Upper lobe of left lung (tissue), 6 donors: ENCODE data around the gene LAMA3. TPM values are rescaled to one million over a fixed set of nuclear protein-coding genes. Genes with fewer than 3 reads are reported as not detected.

Experiments used
- ATAC-seq, 2 donors: fragments of 200-7000 bp; cut with Tn5 transposase; one replicate each; pipeline ENCODE4 v1.9.1; 2022; ENCODE audit warnings: mild to moderate bottlenecking in 2 of 2, moderate library complexity in 2 of 2; ENCODE audit not compliant: low FRiP score in 2 of 2
- DNase-seq, 2 donors: peaks; one replicate each; pipeline ENCODE4 v3.0.0-alpha.2; 2019 to 2020
- H3K27ac ChIP-seq, 4 donors: fragments of 200-600 bp; sonication (generic); one replicate each; pipeline ENCODE4 v1.5.1; 2016 to 2019
- H3K27me3 ChIP-seq, 4 donors: fragments of 200-600 bp; sonication (generic); one replicate each; pipeline ENCODE4 v1.5.1; 2017 to 2019
- H3K36me3 ChIP-seq, 4 donors: fragments of 200-600 bp; sonication (generic); one replicate each; pipeline ENCODE4 v1.5.1; 2016 to 2019
- H3K4me1 ChIP-seq, 4 donors: fragments of 200-600 bp; sonication (generic); one replicate each; pipeline ENCODE4 v1.5.1; 2018 to 2019
- H3K4me3 ChIP-seq, 4 donors: fragments of 200-600 bp; sonication (generic); one replicate each; pipeline ENCODE4 v1.5.1; 2017 to 2019; ENCODE audit warnings: mild to moderate bottlenecking in 2 of 4, moderate library complexity in 1 of 4
- H3K9me3 ChIP-seq, 4 donors: fragments of 200-600 bp; sonication (generic); one replicate each; pipeline ENCODE4 v1.5.1; 2018 to 2019
- EP300 ChIP-seq, 4 donors: sonication (generic); formaldehyde crosslinking; IDR thresholded peaks; one replicate each; pipeline ENCODE4 v1.5.1; 2017; ENCODE audit warnings: antibody characterized with exemption in 4 of 4, control low read depth in 2 of 4
- POLR2A ChIP-seq, 4 donors: fragments of 450-650 bp; IDR thresholded peaks; one replicate each; pipeline ENCODE4 v1.5.1; 2016 to 2017; ENCODE audit warnings: antibody characterized with exemption in 4 of 4, mild to moderate bottlenecking in 2 of 4
- POLR2AphosphoS5 ChIP-seq, 2 donors: sonication (generic); formaldehyde crosslinking; IDR thresholded peaks; one replicate each; pipeline ENCODE4 v1.5.1; 2017; ENCODE audit warnings: antibody characterized with exemption in 2 of 2
- WGBS, 2 donors: methylation state at CpG; one replicate each; pipeline ENCODE4 v1.1.5; 2017 to 2018; 5-methylcytosine and 5-hydroxymethylcytosine counted together
- total RNA-seq, 6 donors: library from RNA; depleted of rRNA in 4 of 6; stranded (reverse); fragments of >200 nt in 4 of 6; gene quantifications; one replicate each; pipeline versions ENCODE4 v1.1.0 to v1.2.1, GENCODE V29; 2016 to 2021
- TF ChIP-seq, protein P1 (sequence below), 6 experiments: fragments of 450-650 bp in 4 of 6; fragments of 200-600 bp in 2 of 6; sonication (generic) in 2 of 6; IDR thresholded peaks; one replicate each; pipeline ENCODE4 v1.5.1; 2016 to 2019; ENCODE audit warnings: antibody characterized with exemption in 6 of 6
- donor health status: DM: no; HTN: no; CAD: no; lungs with moderate emphysema.
- donor health status: DM: no; HTN: yes; CAD: no; lungs with severe emphysema.

The LAMA3 gene
- total RNA-seq, 6 donors from 2014 or later = 88.2 to 202 (median 141) TPM

DNA sequence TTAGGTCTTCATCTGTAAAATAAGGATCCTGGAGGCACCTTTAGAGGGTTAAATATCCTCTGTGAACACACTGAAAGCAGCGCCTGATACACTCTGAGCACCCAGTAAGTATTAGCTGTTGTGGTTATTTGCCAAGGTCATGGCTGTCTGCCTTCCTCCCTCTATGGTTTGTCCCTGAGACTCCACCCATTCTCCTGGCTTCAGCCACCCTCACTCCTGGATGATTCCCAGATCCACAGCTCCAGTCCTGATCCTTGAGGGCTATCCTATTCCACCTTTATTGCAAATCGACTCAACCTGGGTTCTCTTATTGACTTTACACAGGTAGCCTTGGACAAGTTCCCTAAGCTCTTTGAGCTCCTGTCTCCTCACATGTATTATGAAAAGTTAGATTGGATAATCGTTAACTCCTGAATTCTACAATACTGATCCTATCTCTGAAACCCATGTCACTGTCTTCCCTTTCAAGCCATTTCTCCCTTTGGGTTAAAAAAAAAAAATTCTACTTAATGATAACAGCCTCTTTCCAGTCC lies 162.3 kb downstream of the LAMA3 start:
- no peaks in the 10 kb centered on the region for H3K9me3 ChIP-seq
- H3K4me1 ChIP-seq = no peaks in the 10 kb centered on the region
- DNase-seq (no peak), ATAC-seq (no peak)
- no peaks in the 10 kb centered on the region for H3K36me3 ChIP-seq
- TF ChIP-seq EP300 (IDR thresholded peaks at IDR 0.05) (no peak), POLR2A (IDR thresholded peaks at IDR 0.05) (no peak), POLR2AphosphoS5 (IDR thresholded peaks at IDR 0.05) (no peak)
- TF ChIP-seq, protein P1, sequence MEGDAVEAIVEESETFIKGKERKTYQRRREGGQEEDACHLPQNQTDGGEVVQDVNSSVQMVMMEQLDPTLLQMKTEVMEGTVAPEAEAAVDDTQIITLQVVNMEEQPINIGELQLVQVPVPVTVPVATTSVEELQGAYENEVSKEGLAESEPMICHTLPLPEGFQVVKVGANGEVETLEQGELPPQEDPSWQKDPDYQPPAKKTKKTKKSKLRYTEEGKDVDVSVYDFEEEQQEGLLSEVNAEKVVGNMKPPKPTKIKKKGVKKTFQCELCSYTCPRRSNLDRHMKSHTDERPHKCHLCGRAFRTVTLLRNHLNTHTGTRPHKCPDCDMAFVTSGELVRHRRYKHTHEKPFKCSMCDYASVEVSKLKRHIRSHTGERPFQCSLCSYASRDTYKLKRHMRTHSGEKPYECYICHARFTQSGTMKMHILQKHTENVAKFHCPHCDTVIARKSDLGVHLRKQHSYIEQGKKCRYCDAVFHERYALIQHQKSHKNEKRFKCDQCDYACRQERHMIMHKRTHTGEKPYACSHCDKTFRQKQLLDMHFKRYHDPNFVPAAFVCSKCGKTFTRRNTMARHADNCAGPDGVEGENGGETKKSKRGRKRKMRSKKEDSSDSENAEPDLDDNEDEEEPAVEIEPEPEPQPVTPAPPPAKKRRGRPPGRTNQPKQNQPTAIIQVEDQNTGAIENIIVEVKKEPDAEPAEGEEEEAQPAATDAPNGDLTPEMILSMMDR (IDR thresholded peaks at IDR 0.05) = no peak
- H3K4me3 ChIP-seq = no peak overlapping the region
- no peak overlapping the region for H3K27ac ChIP-seq
- 86 to 88% methylated on average over 3 of the region's 3 CpGs for WGBS, 2 donors
- H3K27me3 ChIP-seq = no peaks in the 10 kb centered on the region

DNA sequence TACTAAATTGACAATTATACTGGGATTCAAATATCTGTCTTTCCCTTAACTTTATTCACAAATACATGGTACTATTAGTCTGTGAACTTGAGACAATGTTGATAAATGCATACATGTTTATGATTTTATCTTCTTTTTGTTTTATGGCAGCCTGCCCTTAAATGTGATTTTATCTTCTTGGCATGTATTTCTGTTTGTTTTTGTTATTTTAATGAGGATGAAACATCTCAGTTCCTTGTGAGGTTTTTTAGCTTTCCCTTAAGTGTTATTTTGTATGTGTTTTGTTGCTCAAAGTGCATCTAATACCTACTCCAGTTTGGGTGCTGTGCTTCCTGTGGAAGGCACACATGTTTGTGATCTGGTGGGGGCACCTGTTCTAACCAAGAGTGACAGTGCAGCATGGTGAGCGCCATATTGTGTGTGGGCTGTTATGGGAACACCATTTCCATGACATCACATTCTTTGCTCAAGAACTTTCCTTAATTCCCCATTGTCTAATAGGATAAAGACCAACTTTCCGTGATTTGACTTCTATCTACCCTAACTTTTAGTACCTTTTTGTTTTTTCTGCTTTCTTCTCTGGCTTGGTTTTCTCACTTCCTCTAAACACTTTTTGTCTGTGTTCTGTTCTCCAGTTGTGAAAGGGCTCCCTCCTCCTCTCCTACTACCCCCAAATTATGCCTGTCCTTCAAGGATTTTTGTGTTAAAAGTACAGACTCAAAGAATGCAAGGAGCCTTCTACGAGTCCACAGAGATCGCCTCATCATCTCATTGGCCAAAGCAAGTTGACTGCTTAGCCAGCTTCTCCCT lies 163.2 kb downstream of the LAMA3 start:
- no peak for TF ChIP-seq POLR2A (IDR thresholded peaks at IDR 0.05)
- Histone ChIP-seq H3K4me1 (peaks cover 0 to 3% (median 0%) of the 10 kb centered on the region in 4 donors), H3K9me3 (no peaks in the 10 kb centered on the region), H3K4me3 (no peak overlapping the region), H3K27me3 (no peaks in the 10 kb centered on the region), H3K27ac (no peak overlapping the region), H3K36me3 (no peaks in the 10 kb centered on the region)
- 92 to 96% methylated on average over 4 of the region's 4 CpGs for WGBS, 2 donors
- ATAC-seq (no peak), DNase-seq (no peak)

DNA sequence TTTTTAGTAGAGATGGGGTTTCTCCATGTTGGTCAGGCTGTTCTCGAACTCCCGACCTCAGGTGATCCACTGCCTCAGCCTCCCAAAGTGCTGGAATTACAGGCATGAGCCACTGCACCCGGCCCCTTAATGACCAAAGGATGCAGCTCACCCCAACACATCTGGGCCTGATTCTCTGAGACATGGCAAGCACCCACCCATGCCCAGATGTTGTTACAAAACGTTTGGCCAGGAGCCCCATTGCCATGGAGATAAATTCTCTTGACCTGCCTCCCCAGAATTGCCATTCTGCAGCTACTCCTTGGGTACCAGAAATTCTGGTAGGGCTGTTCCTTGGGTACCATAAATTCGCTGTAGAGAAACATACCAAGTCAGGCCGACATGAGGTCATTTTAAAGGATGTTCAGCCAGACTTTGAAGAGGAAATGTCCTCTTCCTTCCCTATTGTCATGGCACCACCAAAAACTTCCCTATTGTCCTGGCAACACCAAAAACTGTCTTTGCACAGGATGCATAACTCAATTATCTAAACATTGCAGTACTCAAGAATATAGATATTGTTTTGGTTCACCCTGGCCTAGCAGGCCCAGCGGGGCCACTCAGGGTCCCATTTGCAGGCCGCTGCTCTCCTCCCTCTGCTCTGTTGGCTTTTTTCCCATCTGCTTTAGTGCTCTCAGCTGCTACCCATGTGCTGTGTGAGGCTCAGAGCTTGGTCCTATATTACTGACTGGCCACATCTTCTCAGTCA lies 164.4 kb downstream of the LAMA3 start:
- 78 to 80% methylated on average over 8 of the region's 8 CpGs for WGBS, 2 donors
- DNase-seq (no peak), ATAC-seq (no peak)
- Histone ChIP-seq H3K4me1 (peaks cover 0 to 5% (median 0%) of the 10 kb centered on the region in 4 donors), H3K27ac (no peak overlapping the region), H3K36me3 (no peaks in the 10 kb centered on the region), H3K27me3 (no peaks in the 10 kb centered on the region), H3K4me3 (no peak overlapping the region), H3K9me3 (no peaks in the 10 kb centered on the region)
- TF ChIP-seq POLR2AphosphoS5 (IDR thresholded peaks at IDR 0.05) (no peak), EP300 (IDR thresholded peaks at IDR 0.05) (no peak), POLR2A (IDR thresholded peaks at IDR 0.05) (no peak)
- TF ChIP-seq, protein P1 (IDR thresholded peaks at IDR 0.05) = no peak

DNA sequence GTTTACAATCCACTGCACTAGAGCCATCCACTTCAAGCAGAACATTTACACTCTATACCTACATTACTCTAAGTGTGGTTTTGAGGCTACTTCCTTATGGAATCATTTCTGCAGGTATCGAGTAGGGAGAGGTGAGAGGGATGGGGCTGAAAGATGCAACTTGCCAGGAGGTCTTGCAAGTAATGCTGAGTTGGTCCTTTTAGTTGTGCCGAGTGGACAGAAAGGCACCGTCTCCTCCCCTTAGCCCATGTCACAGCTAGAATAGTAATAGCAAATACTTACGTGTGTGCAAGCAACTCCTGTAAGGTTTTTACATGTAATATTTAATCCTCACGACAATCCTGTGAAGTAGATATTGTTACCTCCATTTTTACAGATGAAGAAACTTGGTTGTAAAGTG lies 166.5 kb downstream of the LAMA3 start:
- Histone ChIP-seq H3K36me3 (no peaks in the 10 kb centered on the region), H3K9me3 (no peaks in the 10 kb centered on the region), H3K27me3 (no peaks in the 10 kb centered on the region), H3K4me3 (no peak overlapping the region), H3K27ac (no peak overlapping the region), H3K4me1 (peaks cover 0 to 5% (median 0%) of the 10 kb centered on the region in 4 donors)
- ATAC-seq (no peak), DNase-seq (no peak)
- no peak for TF ChIP-seq POLR2AphosphoS5 (IDR thresholded peaks at IDR 0.05)
- no peak for TF ChIP-seq EP300 (IDR thresholded peaks at IDR 0.05)
- TF ChIP-seq, protein P1 (IDR thresholded peaks at IDR 0.05) = no peak
- no peak for TF ChIP-seq POLR2A (IDR thresholded peaks at IDR 0.05)
- 97 to 99% methylated on average over 5 of the region's 5 CpGs for WGBS, 2 donors

DNA sequence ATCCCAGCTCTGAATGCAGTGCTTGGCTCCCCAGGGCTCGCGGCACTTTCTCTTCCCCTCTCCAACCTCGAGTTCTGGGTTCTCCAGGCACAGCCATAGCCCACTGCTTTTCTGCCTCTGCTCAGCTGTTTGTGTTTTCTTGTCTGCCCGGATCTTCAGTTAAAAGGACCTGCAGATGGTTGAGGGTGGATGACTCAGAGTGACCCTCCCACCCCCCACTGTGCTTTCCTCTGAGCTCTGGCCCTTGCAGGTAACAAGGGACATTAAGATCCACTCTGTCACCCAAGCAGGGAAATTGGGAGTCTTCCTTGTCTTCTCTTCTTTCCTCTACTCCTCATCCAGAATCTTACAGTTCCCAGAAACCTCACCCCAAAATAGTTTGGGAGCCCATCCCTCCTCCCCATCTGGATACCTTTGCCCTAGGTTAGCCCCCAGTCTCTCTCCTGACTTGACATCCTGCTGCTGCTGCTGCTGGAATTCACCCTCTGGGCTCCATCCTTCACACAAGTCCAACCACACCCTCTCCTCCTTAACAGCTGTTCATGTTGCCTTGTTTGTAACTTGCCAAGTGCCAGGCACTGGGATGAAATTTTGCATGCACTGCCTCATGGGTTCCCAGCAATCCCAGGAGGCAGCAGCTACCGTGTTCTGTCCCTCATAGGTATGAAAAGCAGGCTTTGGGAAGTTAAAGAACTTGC lies 167.4 kb downstream of the LAMA3 start:
- H3K36me3 ChIP-seq = no peaks in the 10 kb centered on the region
- no peak for ATAC-seq
- no peak overlapping the region for H3K4me3 ChIP-seq
- H3K27me3 ChIP-seq = no peaks in the 10 kb centered on the region
- no peak overlapping the region for H3K27ac ChIP-seq
- H3K4me1 ChIP-seq = peaks cover 0 to 5% (median 0%) of the 10 kb centered on the region in 4 donors
- WGBS, 2 donors = 76 to 80% methylated on average over 5 of the region's 5 CpGs
- TF ChIP-seq EP300 (IDR thresholded peaks at IDR 0.05) (no peak), POLR2A (IDR thresholded peaks at IDR 0.05) (no peak), POLR2AphosphoS5 (IDR thresholded peaks at IDR 0.05) (no peak)
- TF ChIP-seq, protein P1 (IDR thresholded peaks at IDR 0.05) = no peak
- DNase-seq = no peak
- no peaks in the 10 kb centered on the region for H3K9me3 ChIP-seq
